ENCODE results near the gene CDC42BPB.

DNA sequence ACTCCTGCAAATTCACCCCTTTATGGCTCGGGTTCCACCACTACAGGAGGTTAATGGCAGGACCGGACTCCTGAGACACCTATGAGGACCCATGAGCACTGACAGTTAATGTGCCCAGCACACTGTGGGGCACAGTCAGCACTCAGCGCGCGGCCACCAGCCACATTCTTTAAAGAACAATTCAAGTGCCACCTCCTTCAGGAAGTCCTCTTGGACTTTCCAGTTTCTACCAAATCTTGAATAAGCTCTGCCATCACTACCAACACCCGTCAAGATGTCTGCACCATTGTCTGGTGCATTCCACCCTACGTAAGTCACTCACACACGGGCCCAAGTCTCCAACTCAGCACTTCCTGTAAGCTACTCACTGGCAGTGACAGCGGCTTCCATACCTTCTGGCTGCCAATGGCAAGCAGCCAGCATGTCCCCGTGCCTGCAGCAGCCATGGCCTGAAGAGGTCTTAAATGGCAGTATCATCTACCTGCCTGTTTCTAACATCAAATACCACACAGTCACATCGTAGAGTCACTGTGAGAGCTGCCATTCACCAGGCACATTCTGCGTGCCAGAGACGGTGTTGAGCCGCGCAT, 48.5 kb downstream of the CDC42BPB start:
- TF ChIP-seq SUZ12 (IDR thresholded peaks at IDR 0.05; ENCODE audit: extremely low read depth, insufficient read depth, insufficient read length) (no peak), ZNF274 (IDR thresholded peaks at IDR 0.05; ENCODE audit: low read depth, low read length) (no peak)

Data from NT2/D1 (cell line).